K562 (cell line): Measurements from ENCODE around the gene ROMO1. TPM values are rescaled to one million over a fixed set of nuclear protein-coding genes. Genes with fewer than 3 reads are reported as not detected.

Experiments used
- ATAC-seq: fragments of 200-7000 bp; cut with Tn5 transposase; 3 replicates; pipeline ENCODE4 v1.9.1; 2020; ENCODE audit warnings: moderate library complexity
- BruUV-seq: library from RNA; stranded (reverse); fragments of 400-500 nt; replicated peaks from 2 replicates; lab custom pipeline; 2021; lab: Mats Ljungman, UMichigan
- CTCF ChIA-PET: fragments of 300-600 bp; formaldehyde crosslinking; extraction: SDS; loops from one replicate; lab custom pipeline; 2021; ENCODE audit warnings: low intra/inter-chr PET ratio; lab: Yijun Ruan, JAX
- POLR2A ChIA-PET: fragments of 300-600, 350-650 bp; sonication (Branson Sonifier 250); formaldehyde crosslinking; extraction: SDS; loops from one replicate; lab custom pipeline; 2021; ENCODE audit warnings: antibody characterized with exemption, inconsistent platforms; lab: Yijun Ruan, JAX
- DNase-seq, 4 experiments: peaks; one replicate each; pipeline versions ENCODE4 v3.0.0 to v3.0.0-alpha.2; 2011 to 2018; ENCODE audit warnings: low spot score in 3 of 4, mixed read lengths in 3 of 4; ENCODE audit errors: extremely low read depth in 1 of 4
- FAIRE-seq: peaks from 2 replicates; lab custom pipeline; 2011; peaks lifted over from hg19 to GRCh38; lab: Jason Lieb, UNC
- H2AFZ ChIP-seq: 2 replicates; pipeline ENCODE4 v1.6.0; 2011; ENCODE audit warnings: low read depth, low read length, control low read depth, inconsistent platforms
- H3K27ac ChIP-seq: fragments of 200-600 bp; 3 replicates; pipeline ENCODE4 v1.8.0; 2011; ENCODE audit warnings: low read depth, mild to moderate bottlenecking, control low read depth, inconsistent platforms, low read length, moderate library complexity, mixed read lengths; ENCODE audit errors: extremely low read depth
- H3K27me3 ChIP-seq, 2 experiments: fragments of 300-600 bp in 1 of 2; 2 replicates in 1 of 2; 3 replicates in 1 of 2; pipeline versions ENCODE4 v1.6.0 to v1.8.0; 2011; ENCODE audit warnings: inconsistent platforms in 2 of 2, low read length in 2 of 2, mild to moderate bottlenecking in 1 of 2, mixed read lengths in 1 of 2, moderate library complexity in 1 of 2; ENCODE audit not compliant: control insufficient read depth in 2 of 2, insufficient read depth in 2 of 2
- H3K36me3 ChIP-seq: fragments of 300-600 bp; 3 replicates; pipeline ENCODE4 v1.8.0; 2011; ENCODE audit warnings: mild to moderate bottlenecking, low read length, inconsistent platforms; ENCODE audit not compliant: control insufficient read depth, insufficient read depth
- H3K4me1 ChIP-seq, 2 experiments: fragments of 200-600 bp in 1 of 2; replicated peaks in 1 of 2; 2 replicates in 1 of 2; 3 replicates in 1 of 2; pipeline versions ENCODE4 v1.5.1 to v1.8.0; 2011; ENCODE audit warnings: inconsistent platforms in 2 of 2, low read length in 2 of 2, mild to moderate bottlenecking in 1 of 2, mixed read lengths in 1 of 2, moderate library complexity in 1 of 2; ENCODE audit not compliant: control insufficient read depth in 2 of 2, insufficient read depth in 2 of 2
- H3K4me2 ChIP-seq: 2 replicates; pipeline ENCODE4 v1.6.1; 2011; ENCODE audit warnings: low read length, control low read depth, inconsistent platforms, mixed read lengths; ENCODE audit not compliant: insufficient read depth
- H3K4me3 ChIP-seq: fragments of 200-600 bp; sonication (generic), shearing (Covaris generic); 2 replicates; pipeline ENCODE4 v1.5.1; 2016; ENCODE audit warnings: control low read depth, inconsistent platforms
- H3K79me2 ChIP-seq: fragments of 200-600 bp; 3 replicates; pipeline ENCODE4 v1.8.0; 2011; ENCODE audit warnings: low read length, inconsistent platforms; ENCODE audit not compliant: control insufficient read depth, insufficient read depth
- H3K9ac ChIP-seq, 2 experiments: 2 replicates each; pipeline versions ENCODE4 v1.6.0 to v1.6.1; 2011; ENCODE audit warnings: low read depth in 2 of 2, low read length in 2 of 2, control low read depth in 1 of 2, inconsistent platforms in 1 of 2, mild to moderate bottlenecking in 1 of 2, mixed read lengths in 1 of 2; ENCODE audit not compliant: insufficient read depth in 1 of 2
- H3K9me1 ChIP-seq: one replicate; pipeline ENCODE4 v1.6.0; 2011; ENCODE audit warnings: inconsistent platforms, mild to moderate bottlenecking, low read length, moderate library complexity; ENCODE audit not compliant: control insufficient read depth, insufficient read depth
- H3K9me3 ChIP-seq: replicated peaks from 2 replicates; pipeline ENCODE4 v1.5.1; 2011; ENCODE audit warnings: low read depth, low read length, inconsistent platforms; ENCODE audit not compliant: control insufficient read depth, insufficient read depth
- H4K20me1 ChIP-seq: replicated peaks from 2 replicates; pipeline ENCODE4 v1.6.1; 2011; ENCODE audit warnings: low read length, inconsistent platforms, mixed read lengths; ENCODE audit not compliant: control insufficient read depth, insufficient read depth
- ATF3 ChIP-seq, 2 experiments: fragments of 450-650 bp in 1 of 2; sonication (generic) in 1 of 2; formaldehyde crosslinking in 1 of 2; IDR thresholded peaks in 1 of 2; conservative IDR thresholded peaks in 1 of 2; 2 replicates each; pipeline versions ENCODE4 v1.6.1 to v1.8.1; 2016 to 2023; ENCODE audit warnings: mild to moderate bottlenecking in 2 of 2, moderate library complexity in 2 of 2, inconsistent platforms in 1 of 2, missing genetic modification reagents in 1 of 2
- CEBPB ChIP-seq: fragments of 450-650 bp; IDR thresholded peaks from 2 replicates; pipeline ENCODE4 v1.6.1; 2016; ENCODE audit warnings: missing genetic modification characterization, missing compliant biosample characterization
- POLR2A ChIP-seq: fragments of 450-650 bp; conservative IDR thresholded peaks from 2 replicates; pipeline ENCODE4 v1.6.1; 2016
- PRPF4 ChIP-seq: fragments of 200-400 bp; formaldehyde crosslinking; IDR thresholded peaks from one replicate; pipeline ENCODE4 v1.6.1; 2017; ENCODE audit warnings: low read length, low read depth, mild to moderate bottlenecking; ENCODE audit not compliant: insufficient read depth, poor library complexity, severe bottlenecking
- RBFOX2 ChIP-seq: fragments of 200-400 bp; formaldehyde crosslinking; IDR thresholded peaks from 2 replicates; pipeline ENCODE4 v1.6.1; 2017; ENCODE audit warnings: low read depth, mild to moderate bottlenecking, low read length, moderate library complexity
- SUPT5H ChIP-seq: fragments of 450-650 bp; IDR thresholded peaks from 2 replicates; pipeline ENCODE4 v1.6.1; 2016
- WGBS: fragments of 100-300 bp; shearing (Covaris generic); methylation state at CpG from one replicate; pipeline ENCODE4 v1.1.6; 2016; ENCODE audit warnings: low coverage, mixed read lengths; ENCODE audit not compliant: insufficient coverage; ENCODE audit errors: missing lambda C conversion rate; 5-methylcytosine and 5-hydroxymethylcytosine counted together
- in situ Hi-C: fragments of 300-500 bp; cut with MboI; formaldehyde crosslinking; loops from 4 replicates; pipeline ENCODE4 v1.15.0; 2018; ENCODE audit warnings: inconsistent platforms, mixed read lengths
- intact Hi-C: fragments of 100-400 bp; cut with micrococcal nuclease; formaldehyde crosslinking; loops from 2 replicates; pipeline ENCODE4 v1.14.2; 2022
- polyA plus RNA-seq, 8 experiments: library from polyadenylated mRNA; depleted of rRNA in 4 of 8; stranded (reverse) in 5 of 8; unstranded in 3 of 8; fragments of >200 nt; fragmentation: Nextera tagmentation in 2 of 8; fragmentation: Illumina TruSeq in 1 of 8; extraction: Ambion mirVana in 2 of 8; extraction: Trizol in 1 of 8; gene quantifications; 2 replicates each; pipeline versions ENCODE4 v1.2.1 to v1.2.3, GENCODE V29; 2011 to 2014; ENCODE audit warnings: inconsistent platforms in 1 of 8, missing spikeins in 1 of 8
- total RNA-seq, 7 experiments: library from RNA; depleted of rRNA in 6 of 7; stranded (reverse); fragments of >200 nt in 6 of 7; fragmentation: Illumina TruSeq in 2 of 7; extraction: Trizol in 2 of 7; gene quantifications; 2 replicates each; pipeline versions ENCODE4 v1.2.1 to v1.2.3, GENCODE V29; 2011 to 2021; ENCODE audit warnings: low replicate concordance in 1 of 7

Gene ROMO1
- total and polyA plus RNA-seq, 9 of the 15 experiments (the other 6 are each of a cell fraction or from before 2014, with no cell fraction given): 31.8 to 741 (median 226) TPM

GRCh38 chr20:35726842-35727711 is 27.9 kb downstream of the ROMO1 start:
- Histone ChIP-seq H3K4me2 (no peak overlapping the region), H3K9ac (no peak overlapping the region), H3K9me3 (no peaks in the 10 kb centered on the region), H3K79me2 (peaks cover 87% of the 10 kb centered on the region), H2AFZ (no peak overlapping the region), H3K36me3 (peaks cover 95% of the 10 kb centered on the region), H3K4me3 (no peak overlapping the region), H4K20me1 (peaks cover 12% of the 10 kb centered on the region; the same call in 1 of the 2 replicates), H3K4me1 (no peaks in the 10 kb centered on the region), H3K9me1 (no peaks in the 10 kb centered on the region), H3K27ac (no peak overlapping the region), H3K27me3 (no peaks in the 10 kb centered on the region)
- peak; percentile 27; the same call in 1 of the 2 replicates for TF ChIP-seq POLR2A
- TF ChIP-seq ATF3 (IDR thresholded peaks at IDR 0.05): 0 out of 2 replicates have a peak, but pooled peaks have one; percentile 10
- TF ChIP-seq ATF3 (CRISPR knock-in tag; conservative IDR thresholded peaks at IDR 0.05): no peak
- no peak for TF ChIP-seq PRPF4
- TF ChIP-seq CEBPB (tag): peak; percentile 36
- peak; percentile 31 for TF ChIP-seq RBFOX2
- TF ChIP-seq SUPT5H: peak; percentile 19
- POLR2A ChIA-PET: interaction anchor here (0.6 to 7.4 kb wide), 5 partner anchors 8 to 627 kb away, joined by 3 to 99 read pairs (median 4); partner anchors contain the start of gene RBM39
- DNase-seq (no peak), FAIRE-seq (no peak), ATAC-seq (no peak)
- intact Hi-C loops: no loop called here
- CTCF ChIA-PET: no interaction called here
- BruUV-seq: no TSS peak
- WGBS: 94% methylated on average over 12 of the region's 20 CpGs
- in situ Hi-C loops: no loop called here
